GM18951 (cell line): ENCODE results near the gene PELI3.
"Not testable (repeated sequence)": the region's sequence is repeated elsewhere in the genome, so short reads cannot be mapped to it uniquely, and the experiment has no call there.

Source experiments
- POLR2A ChIP-seq: IDR thresholded peaks from 4 replicates; pipeline ENCODE4 v1.6.1; 2011; ENCODE audit warnings: mild to moderate bottlenecking; ENCODE audit not compliant: insufficient read length, insufficient read depth; ENCODE audit errors: extremely low read depth
- in situ Hi-C: fragments of 300-500 bp; cut with MboI; formaldehyde crosslinking; loops from one replicate; pipeline ENCODE4 v1.12.0; 2022; ENCODE audit warnings: low sequenced_read_pairs, mixed read lengths, inconsistent platforms; ENCODE audit not compliant: unreplicated experiment

PELI3 gene, protein sequence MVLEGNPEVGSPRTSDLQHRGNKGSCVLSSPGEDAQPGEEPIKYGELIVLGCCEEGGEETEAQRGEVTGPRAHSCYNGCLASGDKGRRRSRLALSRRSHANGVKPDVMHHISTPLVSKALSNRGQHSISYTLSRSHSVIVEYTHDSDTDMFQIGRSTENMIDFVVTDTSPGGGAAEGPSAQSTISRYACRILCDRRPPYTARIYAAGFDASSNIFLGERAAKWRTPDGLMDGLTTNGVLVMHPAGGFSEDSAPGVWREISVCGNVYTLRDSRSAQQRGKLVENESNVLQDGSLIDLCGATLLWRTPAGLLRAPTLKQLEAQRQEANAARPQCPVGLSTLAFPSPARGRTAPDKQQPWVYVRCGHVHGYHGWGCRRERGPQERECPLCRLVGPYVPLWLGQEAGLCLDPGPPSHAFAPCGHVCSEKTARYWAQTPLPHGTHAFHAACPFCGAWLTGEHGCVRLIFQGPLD

DNA sequence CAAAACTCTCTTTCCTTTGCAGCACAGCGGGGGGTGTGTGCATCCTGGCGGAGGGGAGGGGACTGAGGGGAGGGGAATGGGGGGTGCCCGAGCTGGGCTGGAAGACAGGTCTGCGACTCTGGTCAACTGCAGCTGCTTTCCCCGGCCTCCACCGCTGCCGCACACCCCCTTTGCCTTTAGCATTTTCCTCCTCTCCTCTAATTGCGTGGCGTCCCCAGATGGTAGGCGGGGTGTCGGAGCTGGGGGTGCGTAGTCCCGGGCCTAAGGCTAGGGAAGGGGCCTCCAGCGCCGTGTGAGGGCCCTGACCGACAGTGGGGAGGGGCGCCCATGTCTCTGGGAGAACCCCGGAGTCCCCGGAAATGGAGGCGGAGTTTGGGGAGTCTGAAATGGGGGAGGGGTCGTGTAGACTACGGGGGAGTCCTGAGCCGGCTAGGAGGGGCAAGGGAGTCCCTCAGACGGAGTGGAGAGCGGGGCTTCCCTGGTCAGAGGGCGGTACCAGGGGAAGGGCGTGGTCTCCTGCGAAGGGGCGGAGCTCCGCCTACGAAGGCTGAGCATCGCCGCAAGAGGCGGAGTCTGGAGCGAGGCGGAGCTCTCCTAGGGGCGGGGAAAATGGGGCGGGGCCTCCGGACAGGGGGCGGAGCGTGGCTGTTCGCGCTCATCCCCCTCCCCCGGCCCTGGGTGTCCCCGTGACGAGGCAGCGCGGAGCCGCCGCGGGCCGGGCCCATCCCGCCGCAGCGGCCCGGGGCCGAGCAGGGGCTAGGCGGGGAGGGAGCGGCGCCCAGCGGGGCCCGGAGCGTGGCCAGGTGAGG, at the start of gene PELI3:
Gene PELI3 (plus strand): TSS at position 681 of the 809 bp plus-strand sequence. CDS start 1,224 bp downstream, outside the sequence.
- in situ Hi-C loops = no loop called here
- TF ChIP-seq POLR2A = peak; percentile 33

- TF ChIP-seq POLR2A = no peak
- in situ Hi-C loops = no loop called here
These were observed 49.7 kb upstream of the PELI3 start for GRCh38 chr11:66417000-66417399.

GRCh38 chr11:66418168-66418985, 48.3 kb upstream of the PELI3 start:
- in situ Hi-C loops = no loop called here
- no peak for TF ChIP-seq POLR2A

GRCh38 chr11:66418986-66419308, 47.8 kb upstream of the PELI3 start:
- in situ Hi-C loops = no loop called here
- TF ChIP-seq POLR2A = no peak

- in situ Hi-C loops = no loop called here
- no peak for TF ChIP-seq POLR2A
These were observed 46.9 kb upstream of the PELI3 start for GRCh38 chr11:66419825-66420224.

DNA sequence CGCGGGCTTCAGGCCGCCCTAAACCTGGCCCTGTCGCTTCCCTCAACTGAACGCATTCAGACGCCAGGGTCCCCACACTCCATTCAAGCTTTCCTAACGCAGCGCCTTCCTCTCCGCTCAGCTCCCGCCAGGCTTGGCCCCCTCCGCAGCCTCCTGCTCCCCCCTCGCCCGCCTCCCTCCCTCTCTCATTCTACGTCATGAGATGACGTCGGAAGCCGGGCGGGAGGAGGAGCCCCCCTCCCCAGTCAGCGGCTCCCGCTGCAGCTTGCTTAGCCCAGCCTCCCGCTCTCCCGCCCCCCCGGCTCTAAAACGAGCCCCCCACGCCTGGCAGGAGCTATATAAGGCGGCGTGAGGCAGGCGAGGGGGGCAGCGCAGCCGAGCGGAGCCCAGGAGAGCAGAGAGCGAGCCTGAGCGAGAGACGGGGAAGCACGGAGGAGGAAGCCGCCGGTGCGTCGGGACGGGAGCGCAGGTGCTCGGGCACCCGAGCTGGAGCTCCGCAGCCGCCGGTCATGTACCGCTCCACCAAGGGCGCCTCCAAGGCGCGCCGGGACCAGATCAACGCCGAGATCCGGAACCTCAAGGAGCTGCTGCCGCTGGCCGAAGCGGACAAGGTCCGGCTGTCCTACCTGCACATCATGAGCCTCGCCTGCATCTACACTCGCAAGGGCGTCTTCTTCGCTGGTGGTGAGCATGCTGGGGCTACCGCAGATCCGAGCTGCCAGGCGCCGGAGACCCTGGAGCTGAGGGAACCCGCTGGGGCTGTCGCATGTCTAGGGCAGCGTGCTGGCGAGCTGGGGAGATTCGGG, 45.8 kb upstream of the PELI3 start, which contains the start of gene NPAS4:
Gene NPAS4 (plus strand): TSS at position 365 of the 806 bp plus-strand sequence. CDS start 145 bp downstream, at position 510.
- in situ Hi-C loops = no loop called here
- no peak for TF ChIP-seq POLR2A

- in situ Hi-C loops = no loop called here
- TF ChIP-seq POLR2A = no peak
These were observed 45.1 kb upstream of the PELI3 start for GRCh38 chr11:66421492-66422205.

- TF ChIP-seq POLR2A = no peak
- in situ Hi-C loops = no loop called here
These were observed 40.4 kb upstream of the PELI3 start for GRCh38 chr11:66426314-66426713.

- in situ Hi-C loops = no loop called here
- no peak for TF ChIP-seq POLR2A
These were observed 37.8 kb upstream of the PELI3 start for GRCh38 chr11:66428933-66429332.

DNA sequence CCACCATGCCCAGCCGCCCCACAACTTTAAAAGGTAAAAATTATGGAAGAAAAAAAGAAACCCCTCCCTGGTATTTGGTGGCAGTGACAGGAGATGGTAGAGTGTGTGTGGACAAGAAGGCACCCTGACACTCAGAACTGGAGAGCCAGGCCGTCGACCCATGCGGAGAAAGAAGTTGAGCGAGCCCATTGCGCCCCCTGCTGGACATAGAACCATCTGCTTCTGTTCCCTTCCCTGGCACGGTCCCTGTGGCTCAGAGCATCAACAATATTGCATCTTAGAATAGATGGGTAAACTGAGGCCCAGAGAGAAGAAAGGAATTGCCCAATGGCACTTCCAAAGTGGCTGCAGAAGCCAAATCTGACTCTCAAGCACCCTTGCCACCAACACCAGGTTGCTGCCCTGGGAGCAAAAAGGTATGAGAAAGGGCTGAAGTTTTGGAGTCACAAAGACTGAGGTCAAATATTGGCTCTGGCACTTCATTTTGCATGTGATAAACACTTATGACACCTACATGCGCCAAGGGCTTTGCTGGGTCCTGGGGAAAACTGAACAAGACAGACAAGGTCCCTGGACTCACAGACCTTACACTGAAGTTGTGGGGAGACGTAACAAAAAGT, 36.6 kb upstream of the PELI3 start:
- in situ Hi-C loops = no loop called here
- no peak for TF ChIP-seq POLR2A

DNA sequence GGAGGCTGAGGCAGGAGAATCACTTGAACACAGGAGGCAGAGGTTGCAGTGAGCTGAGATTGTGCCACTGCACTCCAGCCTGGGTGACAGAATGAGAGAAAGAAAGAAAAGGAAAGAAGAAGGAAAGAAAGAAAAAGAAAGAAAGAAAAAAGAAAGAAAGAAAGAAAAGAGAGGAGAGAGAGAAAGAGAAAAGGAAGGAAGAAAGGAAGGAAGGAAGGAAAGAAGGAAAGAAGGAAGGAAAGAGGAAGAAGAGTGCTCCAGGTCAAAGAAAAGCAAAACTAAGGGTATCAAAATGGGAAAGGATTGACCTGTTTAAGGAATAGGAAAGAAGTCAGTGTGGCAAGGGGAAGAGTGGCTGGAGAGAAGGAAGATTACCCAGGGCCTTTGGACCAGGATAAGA, 35.4 kb upstream of the PELI3 start:
- in situ Hi-C loops = not testable (repeated sequence)

DNA sequence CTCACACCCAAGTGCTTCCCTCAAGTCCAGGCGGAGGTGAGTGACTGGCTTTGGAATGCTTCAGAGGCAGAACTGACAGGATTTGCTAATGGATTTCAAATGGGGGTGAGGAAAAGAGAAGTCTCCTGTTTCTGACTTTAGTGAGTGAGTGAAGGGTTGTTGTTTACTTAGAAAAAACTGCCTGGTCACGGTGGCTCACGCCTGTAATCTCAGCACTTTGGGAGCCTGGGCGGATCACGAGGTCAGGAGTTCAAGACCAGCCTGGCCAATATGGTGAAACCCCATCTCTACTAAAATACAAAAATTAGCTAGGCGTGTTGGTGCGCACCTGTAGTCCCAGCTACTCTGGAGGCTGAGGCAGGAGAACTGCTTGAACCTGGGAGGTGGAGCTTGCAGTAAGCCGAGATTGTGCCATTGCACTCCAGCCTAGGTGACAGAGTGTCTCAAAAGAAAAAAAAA, 34.8 kb upstream of the PELI3 start:
- in situ Hi-C loops = not testable (repeated sequence)
